ENCODE data around the gene TMC8. TPM values are rescaled to one million over a fixed set of nuclear protein-coding genes. Genes with fewer than 3 reads are reported as not detected.
A peak's percentile ranks its signal among the peaks of the same experiment; 100 is the strongest.

Gene TMC8
- polyA plus RNA-seq, 3 donors from 2014 or later: 55.2 to 170 (median 58.2) TPM

GRCh38 chr17:78128551-78129350 lies 1.8 kb upstream of the TMC8 start, which contains the start of gene TMC6:
TMC6 (minus strand) TSS chr17:78128755; CDS start chr17:78126832, 1,923 bp downstream.
- H3K9me3 Mint-ChIP-seq: no peaks in the 10 kb centered on the region
- H3K27ac Mint-ChIP-seq: peak within 1 kb of the TSS; percentile 89 to 98 (median 96)
- H3K36me3 Mint-ChIP-seq: peaks cover 2 to 8% (median 3%) of the 10 kb centered on the region in 3 donors
- peaks cover 15 to 31% (median 20%) of the 10 kb centered on the region in 3 donors for H3K27me3 Mint-ChIP-seq (ENCODE audit: low read depth in 3 of 3)
- peak; percentile 74 to 79 (median 76) for DNase-seq
- H3K4me3 Mint-ChIP-seq: peak within 1 kb of the TSS; percentile 94 to 98 (median 97)
- peaks cover 45 to 52% of the 10 kb centered on the region in 2 donors for H3K4me1 Mint-ChIP-seq

- H3K4me1 Mint-ChIP-seq: peaks cover 50 to 53% of the 10 kb centered on the region in 2 donors
- H3K4me3 Mint-ChIP-seq: peak overlapping the region; percentile 91 to 98 (median 97)
- peak overlapping the region; percentile 81 to 98 (median 96) for H3K27ac Mint-ChIP-seq
- peaks cover 8 to 14% (median 11%) of the 10 kb centered on the region in 3 donors for H3K36me3 Mint-ChIP-seq
- peak in 2 of 3 donors; percentile 42 to 48 for DNase-seq
- peaks cover 18 to 34% (median 22%) of the 10 kb centered on the region in 3 donors for H3K27me3 Mint-ChIP-seq (ENCODE audit: low read depth in 3 of 3)
- H3K9me3 Mint-ChIP-seq: no peaks in the 10 kb centered on the region
Measured at GRCh38 chr17:78129351-78130089, 1.1 kb upstream of the TMC8 start.

GRCh38 chr17:78130090-78130436 lies 508 bp upstream of the TMC8 start:
- H3K4me1 Mint-ChIP-seq: peaks cover 55 to 56% of the 10 kb centered on the region in 2 donors
- H3K36me3 Mint-ChIP-seq: peaks cover 9 to 15% (median 12%) of the 10 kb centered on the region in 3 donors

GRCh38 chr17:78131172-78132083 lies 857 bp downstream of the TMC8 start:
- H3K9me3 Mint-ChIP-seq: no peaks in the 10 kb centered on the region
- peaks cover 16 to 24% (median 21%) of the 10 kb centered on the region in 3 donors for H3K36me3 Mint-ChIP-seq
- peaks cover 66 to 67% of the 10 kb centered on the region in 2 donors for H3K4me1 Mint-ChIP-seq
- peak overlapping the region; percentile 91 to 98 (median 97) for H3K4me3 Mint-ChIP-seq
- H3K27ac Mint-ChIP-seq: peak overlapping the region; percentile 81 to 98 (median 96)
- peaks cover 22 to 37% (median 24%) of the 10 kb centered on the region in 3 donors for H3K27me3 Mint-ChIP-seq (ENCODE audit: low read depth in 3 of 3)
- peak; percentile 67 to 71 (median 70) for DNase-seq

More at GRCh38 chr17:78130090-78130436, 508 bp upstream of the TMC8 start:
- H3K9me3 Mint-ChIP-seq: no peaks in the 10 kb centered on the region
- peaks cover 18 to 34% (median 22%) of the 10 kb centered on the region in 3 donors for H3K27me3 Mint-ChIP-seq (ENCODE audit: low read depth in 3 of 3)
- H3K4me3 Mint-ChIP-seq: peak overlapping the region; percentile 91 to 98 (median 97)
- peak overlapping the region; percentile 81 to 98 (median 96) for H3K27ac Mint-ChIP-seq
- no peak for DNase-seq

- no peaks in the 10 kb centered on the region for H3K9me3 Mint-ChIP-seq
- H3K27ac Mint-ChIP-seq: peak overlapping the region in 5 of 6 donors; percentile 81 to 95 (median 92)
- peaks cover 16 to 22% (median 18%) of the 10 kb centered on the region in 3 donors for H3K36me3 Mint-ChIP-seq
- DNase-seq: peak in 2 of 3 donors; percentile 65 to 67
- peak overlapping the region; percentile 77 to 98 (median 83) for H3K4me3 Mint-ChIP-seq
- H3K4me1 Mint-ChIP-seq: peaks cover 66 to 68% of the 10 kb centered on the region in 2 donors
- H3K27me3 Mint-ChIP-seq (ENCODE audit: low read depth in 3 of 3): peaks cover 20 to 36% (median 21%) of the 10 kb centered on the region in 3 donors
Measured at GRCh38 chr17:78132084-78132676, 1.6 kb downstream of the TMC8 start.

GRCh38 chr17:78132767-78133178 lies 2.2 kb downstream of the TMC8 start:
- H3K27me3 Mint-ChIP-seq (ENCODE audit: low read depth in 3 of 3): peaks cover 19 to 40% (median 21%) of the 10 kb centered on the region in 3 donors
- H3K36me3 Mint-ChIP-seq: peaks cover 16 to 24% (median 18%) of the 10 kb centered on the region in 3 donors

GRCh38 chr17:78133179-78133951 lies 2.8 kb downstream of the TMC8 start:
- Mint-ChIP-seq H3K9me3 (no peaks in the 10 kb centered on the region), H3K4me3 (peak overlapping the region; percentile 76 to 86 (median 79)), H3K27me3 (ENCODE audit: low read depth in 3 of 3) (peaks cover 19 to 41% (median 21%) of the 10 kb centered on the region in 3 donors), H3K36me3 (peaks cover 16 to 24% (median 18%) of the 10 kb centered on the region in 3 donors), H3K4me1 (peaks cover 76 to 77% of the 10 kb centered on the region in 2 donors), H3K27ac (peak overlapping the region; percentile 81 to 95 (median 92))
- DNase-seq: no peak

More at GRCh38 chr17:78132767-78133178, 2.2 kb downstream of the TMC8 start:
- peak overlapping the region; percentile 76 to 86 (median 79) for H3K4me3 Mint-ChIP-seq
- H3K4me1 Mint-ChIP-seq: peaks cover 70 to 72% of the 10 kb centered on the region in 2 donors
- no peak for DNase-seq
- no peaks in the 10 kb centered on the region for H3K9me3 Mint-ChIP-seq
- H3K27ac Mint-ChIP-seq: peak overlapping the region; percentile 77 to 95 (median 90)

GRCh38 chr17:78133971-78134898 lies 3.7 kb downstream of the TMC8 start:
- Mint-ChIP-seq H3K4me1 (peaks cover 75 to 79% of the 10 kb centered on the region in 2 donors), H3K4me3 (peak overlapping the region; percentile 73 to 86 (median 77)), H3K36me3 (peaks cover 16 to 24% (median 18%) of the 10 kb centered on the region in 3 donors), H3K27me3 (ENCODE audit: low read depth in 3 of 3) (peaks cover 14 to 36% (median 21%) of the 10 kb centered on the region in 3 donors), H3K9me3 (no peaks in the 10 kb centered on the region), H3K27ac (peak overlapping the region; percentile 81 to 95 (median 92))
- peak; percentile 77 to 84 (median 81) for DNase-seq

GRCh38 chr17:78134899-78135385 lies 4.4 kb downstream of the TMC8 start:
- H3K4me1 Mint-ChIP-seq: peaks cover 73 to 79% of the 10 kb centered on the region in 2 donors
- peaks cover 14 to 33% (median 22%) of the 10 kb centered on the region in 3 donors for H3K27me3 Mint-ChIP-seq (ENCODE audit: low read depth in 3 of 3)
- DNase-seq: no peak
- no peak overlapping the region for H3K4me3 Mint-ChIP-seq
- peaks cover 17 to 24% (median 18%) of the 10 kb centered on the region in 3 donors for H3K36me3 Mint-ChIP-seq
- H3K27ac Mint-ChIP-seq: peak overlapping the region in 5 of 6 donors; percentile 55 to 95 (median 85)
- no peaks in the 10 kb centered on the region for H3K9me3 Mint-ChIP-seq

- no peaks in the 10 kb centered on the region for H3K9me3 Mint-ChIP-seq
- H3K4me1 Mint-ChIP-seq: peaks cover 68 to 80% of the 10 kb centered on the region in 2 donors
- H3K36me3 Mint-ChIP-seq: peaks cover 18 to 24% (median 20%) of the 10 kb centered on the region in 3 donors
- peak overlapping the region in 5 of 6 donors; percentile 26 to 86 (median 82) for H3K27ac Mint-ChIP-seq
- H3K27me3 Mint-ChIP-seq (ENCODE audit: low read depth in 3 of 3): peaks cover 12 to 31% (median 22%) of the 10 kb centered on the region in 3 donors
- no peak for DNase-seq
- H3K4me3 Mint-ChIP-seq: peak overlapping the region in 4 of 5 donors; percentile 30 to 41 (median 38)
Measured at GRCh38 chr17:78135858-78136500, 5.4 kb downstream of the TMC8 start.

Measured in immature natural killer cell (primary cell).